HUES48 (cell line): ENCODE measurements around the gene ZFAND3.

Experiments
- H3K27ac ChIP-seq: one replicate; pipeline ENCODE4 v1.7.0; 2013; ENCODE audit warnings: low read depth, low read length, inconsistent platforms
- H3K27me3 ChIP-seq: 2 replicates; pipeline ENCODE4 v1.6.1; 2013; ENCODE audit warnings: mild to moderate bottlenecking, low read length; ENCODE audit not compliant: control insufficient read depth, insufficient read depth
- H3K36me3 ChIP-seq: 2 replicates; pipeline ENCODE4 v1.6.1; 2013; ENCODE audit warnings: low read length; ENCODE audit not compliant: control insufficient read depth, insufficient read depth
- H3K4me1 ChIP-seq: 2 replicates; pipeline ENCODE4 v1.6.1; 2013; ENCODE audit warnings: mild to moderate bottlenecking, low read length; ENCODE audit not compliant: control insufficient read depth, insufficient read depth
- H3K4me3 ChIP-seq: 2 replicates; pipeline ENCODE4 v1.5.1; 2013; ENCODE audit warnings: mild to moderate bottlenecking, low read depth, low read length
- H3K9ac ChIP-seq: 2 replicates; pipeline ENCODE4 v1.6.1; 2013; ENCODE audit warnings: mild to moderate bottlenecking, low read depth, low read length, moderate library complexity
- H3K9me3 ChIP-seq: 2 replicates; pipeline ENCODE4 v1.6.1; 2013; ENCODE audit warnings: low read length; ENCODE audit not compliant: control insufficient read depth, insufficient read depth

ZFAND3 gene

GRCh38 chr6:37866590-37867507 is 47.3 kb downstream of the ZFAND3 start:
- Histone ChIP-seq H3K27ac (no peak overlapping the region), H3K9ac (no peak overlapping the region), H3K9me3 (no peaks in the 10 kb centered on the region), H3K27me3 (no peaks in the 10 kb centered on the region), H3K4me3 (no peak overlapping the region), H3K4me1 (peaks cover 30% of the 10 kb centered on the region), H3K36me3 (peaks cover 3% of the 10 kb centered on the region; the same call in 1 of the 2 replicates)

GRCh38 chr6:37867756-37868446 is 48.4 kb downstream of the ZFAND3 start:
- H3K9ac ChIP-seq: no peak overlapping the region
- no peaks in the 10 kb centered on the region for H3K27me3 ChIP-seq
- peaks cover 2% of the 10 kb centered on the region; the same call in 1 of the 2 replicates for H3K36me3 ChIP-seq
- H3K4me1 ChIP-seq: peaks cover 39% of the 10 kb centered on the region
- no peaks in the 10 kb centered on the region for H3K9me3 ChIP-seq
- H3K27ac ChIP-seq: peak overlapping the region; percentile 71
- H3K4me3 ChIP-seq: peak overlapping the region; percentile 27

- Histone ChIP-seq H3K36me3 (no peaks in the 10 kb centered on the region), H3K9me3 (no peaks in the 10 kb centered on the region), H3K27ac (peak overlapping the region; percentile 71), H3K4me1 (peaks cover 39% of the 10 kb centered on the region), H3K27me3 (no peaks in the 10 kb centered on the region), H3K9ac (no peak overlapping the region), H3K4me3 (peak overlapping the region; percentile 27)
Measured at GRCh38 chr6:37868447-37868825, 48.9 kb downstream of the ZFAND3 start.

GRCh38 chr6:37871616-37872372 is 52.3 kb downstream of the ZFAND3 start:
- Histone ChIP-seq H3K27ac (no peak overlapping the region), H3K4me3 (no peak overlapping the region), H3K27me3 (no peaks in the 10 kb centered on the region), H3K9ac (no peak overlapping the region), H3K36me3 (no peaks in the 10 kb centered on the region), H3K4me1 (peaks cover 36% of the 10 kb centered on the region), H3K9me3 (no peaks in the 10 kb centered on the region)

GRCh38 chr6:37872373-37872745 is 52.8 kb downstream of the ZFAND3 start:
- Histone ChIP-seq H3K9me3 (no peaks in the 10 kb centered on the region), H3K9ac (no peak overlapping the region), H3K4me1 (peaks cover 34% of the 10 kb centered on the region), H3K27me3 (no peaks in the 10 kb centered on the region), H3K36me3 (no peaks in the 10 kb centered on the region), H3K4me3 (no peak overlapping the region), H3K27ac (no peak overlapping the region)

GRCh38 chr6:37874726-37875125 is 55.2 kb downstream of the ZFAND3 start:
- no peaks in the 10 kb centered on the region for H3K36me3 ChIP-seq
- no peak overlapping the region for H3K9ac ChIP-seq
- no peaks in the 10 kb centered on the region for H3K27me3 ChIP-seq

GRCh38 chr6:37875561-37876309 is 56.2 kb downstream of the ZFAND3 start:
- peaks cover 27% of the 10 kb centered on the region for H3K4me1 ChIP-seq
- no peaks in the 10 kb centered on the region for H3K36me3 ChIP-seq
- H3K27ac ChIP-seq: no peak overlapping the region
- H3K9me3 ChIP-seq: no peaks in the 10 kb centered on the region
- no peak overlapping the region for H3K9ac ChIP-seq
- no peaks in the 10 kb centered on the region for H3K27me3 ChIP-seq
- H3K4me3 ChIP-seq: no peak overlapping the region

More at GRCh38 chr6:37874726-37875125, 55.2 kb downstream of the ZFAND3 start:
- Histone ChIP-seq H3K4me1 (peaks cover 23% of the 10 kb centered on the region), H3K4me3 (no peak overlapping the region), H3K27ac (no peak overlapping the region), H3K9me3 (no peaks in the 10 kb centered on the region)

- H3K9ac ChIP-seq: no peak overlapping the region
- no peak overlapping the region for H3K27ac ChIP-seq
- H3K4me3 ChIP-seq: no peak overlapping the region
- H3K27me3 ChIP-seq: no peaks in the 10 kb centered on the region
- no peaks in the 10 kb centered on the region for H3K9me3 ChIP-seq
- no peaks in the 10 kb centered on the region for H3K36me3 ChIP-seq
- peaks cover 35% of the 10 kb centered on the region for H3K4me1 ChIP-seq
Measured at GRCh38 chr6:37876843-37877242, 57.3 kb downstream of the ZFAND3 start.

GRCh38 chr6:37877373-37878149 is 58.0 kb downstream of the ZFAND3 start:
- Histone ChIP-seq H3K27me3 (no peaks in the 10 kb centered on the region), H3K9ac (no peak overlapping the region), H3K4me1 (peaks cover 35% of the 10 kb centered on the region), H3K4me3 (no peak overlapping the region), H3K27ac (no peak overlapping the region), H3K9me3 (no peaks in the 10 kb centered on the region), H3K36me3 (no peaks in the 10 kb centered on the region)
